GM23248 (cell line): ENCODE data around the gene ADO.

Experiments used
- EZH2 ChIP-seq: fragments of 200-600 bp; sonication (generic); IDR thresholded peaks from 2 replicates; pipeline ENCODE4 v1.6.1; 2018; ENCODE audit warnings: antibody characterized with exemption, mild to moderate bottlenecking; ENCODE audit not compliant: insufficient read depth, poor library complexity, severe bottlenecking
- EZH2phosphoT487 ChIP-seq: fragments of 200-600 bp; sonication (generic); IDR thresholded peaks from 2 replicates; pipeline ENCODE4 v1.6.1; 2018; ENCODE audit warnings: antibody characterized with exemption, moderate library complexity, mild to moderate bottlenecking, low read depth; ENCODE audit not compliant: insufficient read depth

- TF ChIP-seq EZH2phosphoT487: no peak
- TF ChIP-seq EZH2: no peak
These were observed 1.7 kb downstream of the ADO start for GRCh38 chr10:62806251-62806650.
